Measurements from ENCODE around the gene C11orf52.
A peak's percentile ranks its signal among the peaks of the same experiment; 100 is the strongest.

The C11orf52 gene

DNA sequence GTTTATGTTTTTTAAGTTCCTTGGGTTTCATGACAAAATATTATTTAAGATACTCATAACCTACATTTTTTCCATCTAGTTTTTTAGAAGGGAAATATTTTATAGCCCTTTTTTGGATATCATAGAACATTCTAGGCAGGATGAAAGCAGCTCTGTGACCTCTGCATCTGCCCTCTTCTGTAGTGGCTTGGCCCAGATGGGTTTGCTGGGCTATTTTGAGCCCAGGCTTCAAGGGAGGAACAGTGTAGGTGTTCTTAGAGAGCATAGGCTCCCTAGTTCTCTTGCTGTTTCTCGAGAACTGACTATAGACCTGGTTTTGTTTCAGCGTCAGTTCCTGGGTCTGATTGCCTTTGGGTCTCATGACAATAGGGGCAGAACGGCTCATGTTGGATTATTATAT, 50.6 kb downstream of the C11orf52 start:
- Histone ChIP-seq H2AFZ (ENCODE audit: low read depth, low read length) (no peak overlapping the region), H3K9me3 (ENCODE audit: insufficient read depth, low read length) (no peaks in the 10 kb centered on the region), H3K4me2 (ENCODE audit: low read length) (no peak overlapping the region), H4K20me1 (ENCODE audit: insufficient read depth, low read length) (no peaks in the 10 kb centered on the region), H3K36me3 (replicated peaks; ENCODE audit: low read depth, low read length) (peaks cover 19% of the 10 kb centered on the region), H3K27me3 (ENCODE audit: low read depth, low read length) (no peaks in the 10 kb centered on the region), H3K4me3 (ENCODE audit: low read length) (no peak overlapping the region), H3K27ac (ENCODE audit: low read length) (no peak overlapping the region), H3K79me2 (ENCODE audit: low read length) (no peaks in the 10 kb centered on the region), H3K9ac (ENCODE audit: low read length) (no peak overlapping the region), H3K4me1 (ENCODE audit: low read length) (peaks cover 9% of the 10 kb centered on the region)
- TF ChIP-seq EZH2phosphoT487 (IDR thresholded peaks at IDR 0.05; ENCODE audit: low read depth) = no peak
- TF ChIP-seq, protein P1, sequence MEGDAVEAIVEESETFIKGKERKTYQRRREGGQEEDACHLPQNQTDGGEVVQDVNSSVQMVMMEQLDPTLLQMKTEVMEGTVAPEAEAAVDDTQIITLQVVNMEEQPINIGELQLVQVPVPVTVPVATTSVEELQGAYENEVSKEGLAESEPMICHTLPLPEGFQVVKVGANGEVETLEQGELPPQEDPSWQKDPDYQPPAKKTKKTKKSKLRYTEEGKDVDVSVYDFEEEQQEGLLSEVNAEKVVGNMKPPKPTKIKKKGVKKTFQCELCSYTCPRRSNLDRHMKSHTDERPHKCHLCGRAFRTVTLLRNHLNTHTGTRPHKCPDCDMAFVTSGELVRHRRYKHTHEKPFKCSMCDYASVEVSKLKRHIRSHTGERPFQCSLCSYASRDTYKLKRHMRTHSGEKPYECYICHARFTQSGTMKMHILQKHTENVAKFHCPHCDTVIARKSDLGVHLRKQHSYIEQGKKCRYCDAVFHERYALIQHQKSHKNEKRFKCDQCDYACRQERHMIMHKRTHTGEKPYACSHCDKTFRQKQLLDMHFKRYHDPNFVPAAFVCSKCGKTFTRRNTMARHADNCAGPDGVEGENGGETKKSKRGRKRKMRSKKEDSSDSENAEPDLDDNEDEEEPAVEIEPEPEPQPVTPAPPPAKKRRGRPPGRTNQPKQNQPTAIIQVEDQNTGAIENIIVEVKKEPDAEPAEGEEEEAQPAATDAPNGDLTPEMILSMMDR (IDR thresholded peaks at IDR 0.05; ENCODE audit: low read depth, low read length) = no peak

DNA sequence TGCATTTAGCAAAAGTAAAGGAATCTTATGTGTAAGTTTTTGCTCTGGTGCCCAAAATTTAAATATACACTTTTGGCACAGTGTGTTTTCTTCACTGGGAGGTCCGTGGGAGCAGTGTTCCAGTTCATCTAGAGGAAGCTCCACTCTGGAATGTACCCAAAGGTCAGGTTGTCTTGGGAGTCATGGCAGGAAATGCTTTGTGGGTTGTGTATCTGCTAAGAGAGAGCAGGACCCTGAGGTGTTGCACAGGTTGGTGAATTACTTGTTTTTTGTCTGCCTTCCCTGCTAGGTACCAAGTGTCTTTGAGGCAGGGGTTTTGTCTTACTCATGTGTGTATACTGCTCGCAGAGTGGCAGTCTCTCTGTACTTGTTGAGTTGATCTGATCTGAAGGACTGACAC, 55.7 kb downstream of the C11orf52 start:
- Histone ChIP-seq H3K27me3 (ENCODE audit: low read depth, low read length) (no peaks in the 10 kb centered on the region), H3K9ac (ENCODE audit: low read length) (no peak overlapping the region), H3K79me2 (ENCODE audit: low read length) (no peaks in the 10 kb centered on the region), H3K4me2 (ENCODE audit: low read length) (no peak overlapping the region), H3K9me3 (ENCODE audit: insufficient read depth, low read length) (no peaks in the 10 kb centered on the region), H4K20me1 (ENCODE audit: insufficient read depth, low read length) (no peaks in the 10 kb centered on the region), H3K36me3 (replicated peaks; ENCODE audit: low read depth, low read length) (peaks cover 14% of the 10 kb centered on the region), H3K27ac (ENCODE audit: low read length) (no peak overlapping the region), H3K4me1 (ENCODE audit: low read length) (peaks cover 9% of the 10 kb centered on the region), H2AFZ (ENCODE audit: low read depth, low read length) (no peak overlapping the region), H3K4me3 (ENCODE audit: low read length) (no peak overlapping the region)
- no peak for TF ChIP-seq EZH2phosphoT487 (IDR thresholded peaks at IDR 0.05; ENCODE audit: low read depth)
- TF ChIP-seq, protein P1 (IDR thresholded peaks at IDR 0.05; ENCODE audit: low read depth, low read length) = no peak

DNA sequence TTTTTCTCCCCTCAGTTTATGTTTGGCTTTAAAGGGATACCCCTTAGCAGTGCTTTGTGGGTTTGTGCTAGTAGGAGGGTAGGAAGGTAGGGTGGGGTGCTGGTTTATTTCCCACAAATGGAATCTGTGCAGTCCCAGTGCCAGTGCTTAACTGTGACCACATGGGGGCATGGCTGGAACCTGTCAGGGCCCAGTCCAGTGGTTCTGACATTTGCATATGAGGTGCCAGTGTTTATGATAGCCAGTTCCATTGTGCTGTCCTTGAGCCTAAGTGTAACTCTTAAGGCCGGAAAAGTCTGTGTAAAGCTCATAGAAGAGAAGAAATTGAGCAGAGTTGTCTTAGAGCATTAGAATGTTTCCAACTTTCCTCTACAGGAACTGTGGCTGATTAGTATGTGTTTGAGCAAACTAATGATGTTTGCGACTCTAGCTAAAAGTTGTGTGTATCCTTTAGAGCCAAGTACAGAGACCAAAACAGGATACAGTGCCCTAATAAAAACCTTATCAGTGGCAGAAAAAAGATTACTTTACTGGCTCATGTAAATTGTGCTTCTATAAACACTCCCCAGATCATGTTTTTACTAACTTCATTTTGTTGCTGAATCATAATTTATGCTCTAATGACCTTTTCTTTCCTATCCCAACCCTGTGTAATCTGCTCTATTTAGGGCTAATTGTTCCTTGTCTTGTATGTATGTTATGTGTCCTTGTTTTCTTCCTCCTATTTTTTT, 56.5 kb downstream of the C11orf52 start:
- Histone ChIP-seq H3K4me3 (ENCODE audit: low read length) (no peak overlapping the region), H2AFZ (ENCODE audit: low read depth, low read length) (no peak overlapping the region), H3K79me2 (ENCODE audit: low read length) (no peaks in the 10 kb centered on the region), H4K20me1 (ENCODE audit: insufficient read depth, low read length) (no peaks in the 10 kb centered on the region), H3K27me3 (ENCODE audit: low read depth, low read length) (no peaks in the 10 kb centered on the region), H3K9ac (ENCODE audit: low read length) (no peak overlapping the region), H3K27ac (ENCODE audit: low read length) (no peak overlapping the region), H3K9me3 (ENCODE audit: insufficient read depth, low read length) (no peaks in the 10 kb centered on the region), H3K36me3 (replicated peaks; ENCODE audit: low read depth, low read length) (peaks cover 14% of the 10 kb centered on the region), H3K4me1 (ENCODE audit: low read length) (peaks cover 9% of the 10 kb centered on the region), H3K4me2 (ENCODE audit: low read length) (no peak overlapping the region)
- TF ChIP-seq EZH2phosphoT487 (IDR thresholded peaks at IDR 0.05; ENCODE audit: low read depth) = no peak
- TF ChIP-seq, protein P1 (IDR thresholded peaks at IDR 0.05; ENCODE audit: low read depth, low read length) = peak; percentile 23

DNA sequence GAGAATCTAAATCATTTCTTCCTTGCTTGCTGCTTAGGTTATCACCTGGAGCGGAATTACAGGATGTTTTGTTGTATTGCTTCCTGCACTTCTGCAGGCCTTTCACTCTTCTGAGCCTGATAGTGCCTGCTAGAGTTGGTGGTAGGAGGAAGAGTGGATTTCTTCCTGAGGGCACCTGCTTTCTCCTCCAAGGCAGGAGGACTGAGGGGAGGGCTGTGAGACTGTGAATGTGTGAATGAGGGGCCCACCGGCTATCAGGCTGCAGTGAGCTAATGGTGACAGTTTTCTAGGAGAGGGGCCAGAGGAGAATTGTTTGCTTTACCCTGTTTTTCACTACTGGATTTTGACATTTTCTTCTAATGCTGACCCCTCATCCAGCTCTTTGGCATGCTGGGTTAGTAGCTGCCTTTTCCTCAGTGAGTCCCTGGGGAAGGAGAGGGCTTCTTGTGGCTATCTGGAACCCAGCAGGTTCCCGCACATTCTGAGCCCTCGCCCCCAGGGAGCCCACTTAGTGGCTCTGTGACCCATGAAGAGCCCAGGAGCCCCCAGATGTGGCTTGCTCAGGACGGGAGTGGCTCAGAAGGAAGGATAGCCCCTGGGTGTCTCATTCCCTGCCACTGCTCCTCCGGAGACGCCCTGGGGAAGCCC, 57.5 kb downstream of the C11orf52 start:
- Histone ChIP-seq H3K27me3 (ENCODE audit: low read depth, low read length) (no peaks in the 10 kb centered on the region), H3K4me3 (ENCODE audit: low read length) (no peak overlapping the region), H3K27ac (ENCODE audit: low read length) (no peak overlapping the region), H3K9me3 (ENCODE audit: insufficient read depth, low read length) (no peaks in the 10 kb centered on the region), H2AFZ (ENCODE audit: low read depth, low read length) (no peak overlapping the region), H3K4me2 (ENCODE audit: low read length) (no peak overlapping the region), H4K20me1 (ENCODE audit: insufficient read depth, low read length) (no peaks in the 10 kb centered on the region), H3K9ac (ENCODE audit: low read length) (no peak overlapping the region), H3K79me2 (ENCODE audit: low read length) (no peaks in the 10 kb centered on the region), H3K36me3 (replicated peaks; ENCODE audit: low read depth, low read length) (peaks cover 20% of the 10 kb centered on the region), H3K4me1 (ENCODE audit: low read length) (peaks cover 9% of the 10 kb centered on the region)
- TF ChIP-seq EZH2phosphoT487 (IDR thresholded peaks at IDR 0.05; ENCODE audit: low read depth) = no peak
- TF ChIP-seq, protein P1 (IDR thresholded peaks at IDR 0.05; ENCODE audit: low read depth, low read length) = no peak
